GM21381 (cell line): ENCODE measurements around the gene PLEKHM3.

Experiments
- ATAC-seq: cut with Tn5 transposase; IDR thresholded peaks from one replicate; pipeline ENCODE4 v1.9.1; 2021; ENCODE audit warnings: mild to moderate bottlenecking, moderate library complexity; ENCODE audit not compliant: unreplicated experiment

The PLEKHM3 gene

GRCh38 chr2:207867905-207868304 lies 157.4 kb downstream of the PLEKHM3 start:
- no peak for ATAC-seq

GRCh38 chr2:207867056-207867455 lies 158.3 kb downstream of the PLEKHM3 start:
- no peak for ATAC-seq

- no peak for ATAC-seq
Measured at GRCh38 chr2:207865210-207865609, 160.1 kb downstream of the PLEKHM3 start.

GRCh38 chr2:207863345-207863744 lies 162.0 kb downstream of the PLEKHM3 start:
- ATAC-seq, result no peak

GRCh38 chr2:207861789-207862188 lies 163.5 kb downstream of the PLEKHM3 start:
- no peak for ATAC-seq

GRCh38 chr2:207860685-207861084 lies 164.6 kb downstream of the PLEKHM3 start:
- no peak for ATAC-seq

GRCh38 chr2:207855591-207855990 lies 169.7 kb downstream of the PLEKHM3 start:
- no peak for ATAC-seq

GRCh38 chr2:207854484-207855440 lies 170.6 kb downstream of the PLEKHM3 start:
- ATAC-seq, result no peak

- no peak for ATAC-seq
Measured at GRCh38 chr2:207852791-207853190, 172.5 kb downstream of the PLEKHM3 start.

GRCh38 chr2:207849443-207849842 lies 175.9 kb downstream of the PLEKHM3 start:
- ATAC-seq, result no peak

- no peak for ATAC-seq
Measured at GRCh38 chr2:207848545-207848928, 176.8 kb downstream of the PLEKHM3 start.

GRCh38 chr2:207847807-207848544 lies 177.4 kb downstream of the PLEKHM3 start:
- no peak for ATAC-seq

GRCh38 chr2:207847098-207847806 lies 178.1 kb downstream of the PLEKHM3 start:
- no peak for ATAC-seq

GRCh38 chr2:207845202-207845864 lies 180.0 kb downstream of the PLEKHM3 start:
- ATAC-seq, result no peak

GRCh38 chr2:207844648-207845047 lies 180.7 kb downstream of the PLEKHM3 start:
- no peak for ATAC-seq

- no peak for ATAC-seq
Measured at GRCh38 chr2:207840101-207840500, 185.2 kb downstream of the PLEKHM3 start.

GRCh38 chr2:207839575-207839974 lies 185.8 kb downstream of the PLEKHM3 start:
- no peak for ATAC-seq

- no peak for ATAC-seq
Measured at GRCh38 chr2:207839028-207839427, 186.3 kb downstream of the PLEKHM3 start.

- ATAC-seq, result no peak
Measured at GRCh38 chr2:207836521-207837133, 188.7 kb downstream of the PLEKHM3 start.

GRCh38 chr2:207835805-207836204 lies 189.5 kb downstream of the PLEKHM3 start:
- ATAC-seq, result no peak
